ENCODE data around the gene PRPSAP2.
"Not testable (repeated sequence)": the region's sequence is repeated elsewhere in the genome, so short reads cannot be mapped to it uniquely, and the experiment has no call there.

PRPSAP2 gene

DNA sequence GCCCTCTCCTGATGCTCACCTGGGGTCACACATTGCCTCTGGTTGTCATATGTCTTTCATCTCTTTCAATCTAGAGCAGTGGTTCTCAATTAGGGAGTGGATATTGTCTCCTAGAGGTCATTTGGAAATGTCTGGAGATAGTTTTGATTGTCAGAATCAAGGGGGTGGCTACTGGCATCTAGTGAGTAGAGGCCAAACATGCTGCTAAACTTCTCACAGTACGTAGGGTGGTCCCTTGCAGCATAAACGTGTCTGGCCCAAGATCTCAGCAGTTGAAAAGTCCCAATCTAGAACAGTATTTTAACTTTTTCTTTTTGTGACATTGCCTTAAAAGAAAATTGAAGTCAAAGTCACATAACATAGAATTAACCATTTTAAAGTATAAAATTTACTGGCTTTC is 63.6 kb downstream of the PRPSAP2 start:
- Histone ChIP-seq H3K27me3 (ENCODE audit: control insufficient read depth, insufficient read depth, low read length) (no peaks in the 10 kb centered on the region), H3K4me1 (ENCODE audit: control insufficient read depth, insufficient read depth, low read length) (0 out of 2 replicates have a peak, but pooled peaks cover 3% of the 10 kb centered on the region), H3K9me3 (ENCODE audit: control insufficient read depth, insufficient read depth, low read length) (no peaks in the 10 kb centered on the region), H3K4me3 (ENCODE audit: low read depth, low read length) (no peak overlapping the region), H3K27ac (ENCODE audit: low read depth, low read length) (no peak overlapping the region), H3K36me3 (ENCODE audit: control insufficient read depth, insufficient read depth, low read length) (peaks cover 31% of the 10 kb centered on the region), H3K9ac (ENCODE audit: low read depth, low read length) (no peak overlapping the region)

DNA sequence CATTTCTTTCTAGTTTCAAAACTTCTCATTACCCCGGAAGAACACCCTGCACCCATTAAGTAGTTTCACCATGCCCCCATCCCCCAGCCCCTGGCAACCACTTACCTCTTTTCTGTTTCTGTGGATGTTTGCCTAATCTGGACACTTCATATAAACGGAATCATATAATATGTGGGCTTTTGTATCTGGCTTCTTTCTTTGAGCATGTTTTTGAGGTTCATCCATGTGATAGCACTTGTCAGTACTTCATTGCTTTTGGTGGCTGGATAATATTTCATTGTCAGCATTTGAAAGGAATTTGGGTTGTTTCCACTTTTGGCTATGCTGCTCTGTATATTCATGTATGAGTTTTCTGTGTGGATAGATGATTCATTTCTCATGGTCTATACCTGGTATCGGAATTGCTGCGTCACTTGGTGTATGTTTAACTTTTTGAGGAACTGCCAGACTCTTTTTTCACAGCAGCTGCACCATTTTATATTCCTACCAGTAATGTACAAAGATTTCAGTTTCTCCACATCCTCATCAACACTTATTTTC is 64.1 kb downstream of the PRPSAP2 start:
- Histone ChIP-seq H3K27ac (ENCODE audit: low read depth, low read length) (no peak overlapping the region), H3K4me3 (ENCODE audit: low read depth, low read length) (no peak overlapping the region), H3K9ac (ENCODE audit: low read depth, low read length) (no peak overlapping the region), H3K9me3 (ENCODE audit: control insufficient read depth, insufficient read depth, low read length) (no peaks in the 10 kb centered on the region), H3K4me1 (ENCODE audit: control insufficient read depth, insufficient read depth, low read length) (0 out of 2 replicates have a peak, but pooled peaks cover 3% of the 10 kb centered on the region), H3K27me3 (ENCODE audit: control insufficient read depth, insufficient read depth, low read length) (no peaks in the 10 kb centered on the region), H3K36me3 (ENCODE audit: control insufficient read depth, insufficient read depth, low read length) (peaks cover 30% of the 10 kb centered on the region)

DNA sequence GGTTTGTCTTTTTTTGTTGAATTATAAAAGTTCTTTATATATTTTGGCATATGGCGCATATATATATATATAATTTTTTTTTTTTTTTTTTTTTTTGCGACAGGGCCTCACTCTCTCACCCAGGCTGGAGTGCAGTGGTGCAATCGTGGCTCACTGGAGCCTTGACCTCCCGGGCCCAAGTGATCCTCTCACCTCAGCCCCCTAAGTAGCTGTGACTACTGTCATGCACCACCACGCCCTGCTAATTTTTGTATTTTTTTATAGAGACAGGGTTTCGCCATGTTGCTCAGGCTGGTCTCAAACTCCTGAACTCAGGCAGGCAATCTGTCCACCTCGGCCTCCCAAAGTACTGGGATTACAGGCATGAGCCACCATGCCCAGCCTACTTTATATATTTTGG is 64.7 kb downstream of the PRPSAP2 start:
- H3K4me3 ChIP-seq (ENCODE audit: low read depth, low read length); H3K4me1 ChIP-seq (ENCODE audit: control insufficient read depth, insufficient read depth, low read length); H3K27ac ChIP-seq (ENCODE audit: low read depth, low read length); H3K9ac ChIP-seq (ENCODE audit: low read depth, low read length); H3K27me3 ChIP-seq (ENCODE audit: control insufficient read depth, insufficient read depth, low read length); H3K9me3 ChIP-seq (ENCODE audit: control insufficient read depth, insufficient read depth, low read length): not testable (repeated sequence)
- H3K36me3 ChIP-seq (ENCODE audit: control insufficient read depth, insufficient read depth, low read length) = peaks cover 33% of the 10 kb centered on the region

DNA sequence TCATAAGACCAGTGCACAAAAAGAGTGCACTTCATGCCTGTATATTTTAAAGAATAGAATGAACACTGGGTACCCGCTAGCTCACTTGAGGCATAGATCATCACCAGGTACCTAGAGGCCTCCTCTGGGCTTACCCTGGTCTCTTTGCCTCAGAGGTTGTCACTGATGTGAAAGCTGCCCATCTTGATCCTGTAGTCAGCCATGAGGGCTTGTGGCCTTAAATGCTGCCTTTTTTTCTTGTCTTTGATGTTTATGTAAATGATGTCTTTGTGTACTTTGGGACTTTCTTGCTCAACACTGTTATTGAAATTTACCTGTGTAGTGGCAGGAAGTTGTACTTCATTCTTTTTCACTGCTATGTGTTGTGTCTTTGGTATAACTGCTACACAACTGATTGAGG is 67.3 kb downstream of the PRPSAP2 start:
- H3K9ac ChIP-seq (ENCODE audit: low read depth, low read length) = no peak overlapping the region
- 0 out of 2 replicates have a peak, but pooled peaks cover 3% of the 10 kb centered on the region for H3K4me1 ChIP-seq (ENCODE audit: control insufficient read depth, insufficient read depth, low read length)
- H3K4me3 ChIP-seq (ENCODE audit: low read depth, low read length) = no peak overlapping the region
- H3K27me3 ChIP-seq (ENCODE audit: control insufficient read depth, insufficient read depth, low read length) = no peaks in the 10 kb centered on the region
- H3K9me3 ChIP-seq (ENCODE audit: control insufficient read depth, insufficient read depth, low read length) = no peaks in the 10 kb centered on the region
- H3K36me3 ChIP-seq (ENCODE audit: control insufficient read depth, insufficient read depth, low read length) = peaks cover 40% of the 10 kb centered on the region
- no peak overlapping the region for H3K27ac ChIP-seq (ENCODE audit: low read depth, low read length)

DNA sequence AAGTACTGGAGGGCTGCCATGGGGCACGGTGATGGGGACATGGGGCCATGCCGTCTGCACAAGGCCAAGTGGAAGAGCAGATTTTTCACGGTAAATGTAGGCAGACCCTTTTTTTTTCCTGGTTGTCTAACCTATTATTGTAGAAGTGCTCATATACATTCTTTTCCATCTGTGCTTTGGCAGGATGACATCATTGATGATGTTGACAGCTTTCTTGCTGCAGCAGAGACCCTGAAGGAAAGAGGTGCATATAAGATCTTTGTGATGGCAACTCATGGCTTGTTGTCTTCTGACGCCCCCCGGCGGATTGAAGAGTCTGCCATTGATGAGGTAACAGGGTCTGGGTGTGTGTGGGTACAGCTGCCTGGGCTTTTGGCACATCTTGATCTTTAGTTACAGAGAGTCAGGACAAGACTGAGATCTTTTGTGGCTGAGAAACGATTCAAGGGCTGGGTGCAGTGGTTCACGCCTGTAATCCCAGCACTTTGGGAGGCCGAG is 70.7 kb downstream of the PRPSAP2 start:
- Histone ChIP-seq H3K4me1 (ENCODE audit: control insufficient read depth, insufficient read depth, low read length) (0 out of 2 replicates have a peak, but pooled peaks cover 3% of the 10 kb centered on the region), H3K36me3 (ENCODE audit: control insufficient read depth, insufficient read depth, low read length) (peaks cover 52% of the 10 kb centered on the region), H3K9ac (ENCODE audit: low read depth, low read length) (no peak overlapping the region), H3K27me3 (ENCODE audit: control insufficient read depth, insufficient read depth, low read length) (no peaks in the 10 kb centered on the region), H3K27ac (ENCODE audit: low read depth, low read length) (no peak overlapping the region), H3K4me3 (ENCODE audit: low read depth, low read length) (no peak overlapping the region), H3K9me3 (ENCODE audit: control insufficient read depth, insufficient read depth, low read length) (no peaks in the 10 kb centered on the region)

DNA sequence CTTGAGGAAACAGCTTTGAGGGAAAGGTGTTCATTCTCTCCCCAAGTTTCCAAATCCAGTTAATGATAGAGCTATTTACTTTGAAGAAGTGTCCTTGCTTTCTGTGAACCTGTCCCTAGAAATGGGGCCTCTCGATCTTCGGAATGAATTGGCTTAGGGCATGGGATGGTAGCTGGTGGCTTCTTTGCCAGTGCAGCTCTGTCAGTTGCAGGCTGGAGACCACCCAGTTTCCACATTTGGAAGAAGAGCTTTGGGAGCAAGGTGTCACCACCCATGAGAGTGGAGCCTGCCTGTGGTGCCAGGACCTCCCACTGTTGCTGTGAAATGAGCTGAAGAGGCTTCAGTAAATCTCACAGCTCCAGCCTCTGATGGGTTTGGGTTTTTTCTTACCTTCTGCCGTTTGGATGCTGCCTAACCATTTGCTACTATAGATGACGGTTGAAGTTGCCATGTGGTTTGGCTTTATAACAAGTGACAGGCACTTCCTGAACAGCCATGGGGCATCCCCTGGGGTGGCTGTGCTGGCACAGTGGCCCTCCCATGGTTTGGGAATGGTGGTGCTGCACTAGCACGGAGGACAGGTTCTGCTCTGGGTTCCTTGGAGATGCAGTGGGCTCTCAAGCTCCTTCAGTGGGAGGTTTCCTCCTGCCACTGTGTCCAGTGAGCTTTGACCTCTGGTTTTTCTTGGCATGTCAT is 74.6 kb downstream of the PRPSAP2 start:
- Histone ChIP-seq H3K9ac (ENCODE audit: low read depth, low read length) (no peak overlapping the region), H3K27ac (ENCODE audit: low read depth, low read length) (no peak overlapping the region), H3K36me3 (ENCODE audit: control insufficient read depth, insufficient read depth, low read length) (peaks cover 33% of the 10 kb centered on the region), H3K4me1 (ENCODE audit: control insufficient read depth, insufficient read depth, low read length) (no peaks in the 10 kb centered on the region), H3K4me3 (ENCODE audit: low read depth, low read length) (no peak overlapping the region), H3K27me3 (ENCODE audit: control insufficient read depth, insufficient read depth, low read length) (no peaks in the 10 kb centered on the region), H3K9me3 (ENCODE audit: control insufficient read depth, insufficient read depth, low read length) (no peaks in the 10 kb centered on the region)

DNA sequence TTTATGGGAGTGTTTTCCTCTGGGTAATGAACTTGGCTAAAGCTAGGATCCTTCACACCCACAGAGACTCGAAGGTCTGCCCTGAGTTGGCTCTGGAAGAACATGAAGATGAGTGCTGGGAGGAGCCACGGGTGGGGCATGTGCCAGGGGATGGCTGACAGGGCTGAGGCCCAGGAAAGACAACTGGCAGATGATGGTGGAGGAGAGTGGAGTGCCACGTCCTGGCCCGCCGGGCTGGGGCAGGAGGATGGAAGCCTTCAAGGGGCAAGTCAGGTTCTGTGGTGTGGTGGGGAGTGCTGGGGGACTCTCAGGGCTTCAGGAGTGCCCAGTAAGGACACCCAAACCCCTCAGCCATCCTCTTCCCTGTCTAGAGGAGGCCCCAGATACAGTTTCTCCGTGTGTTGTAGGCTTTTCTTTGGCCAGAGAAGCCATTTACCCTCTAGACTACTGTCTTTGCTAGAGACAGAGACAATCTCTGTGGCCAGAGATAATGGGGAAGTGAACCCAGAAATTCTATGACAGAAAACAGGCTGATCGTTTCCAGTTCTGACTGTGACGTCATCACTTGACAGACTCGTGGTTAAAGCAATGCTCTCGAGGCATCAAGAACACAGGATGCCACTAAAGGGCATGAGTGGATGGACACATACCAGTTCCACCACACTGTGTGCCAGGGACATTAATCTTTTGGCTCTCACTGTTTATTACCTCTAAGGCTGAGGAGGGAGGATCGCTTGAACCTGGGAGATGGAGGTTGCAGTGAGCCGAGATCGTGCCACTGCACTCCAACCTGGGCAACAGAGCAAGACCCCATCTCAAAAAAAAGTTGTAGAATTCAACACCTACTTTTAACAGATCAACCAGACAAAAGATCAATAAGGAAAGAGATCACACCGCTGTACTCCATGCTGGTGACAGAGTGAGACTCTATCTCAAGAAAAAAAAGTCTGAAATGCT is 75.4 kb downstream of the PRPSAP2 start:
- Histone ChIP-seq H3K27me3 (ENCODE audit: control insufficient read depth, insufficient read depth, low read length) (no peaks in the 10 kb centered on the region), H3K27ac (ENCODE audit: low read depth, low read length) (no peak overlapping the region), H3K36me3 (ENCODE audit: control insufficient read depth, insufficient read depth, low read length) (peaks cover 27% of the 10 kb centered on the region)

DNA sequence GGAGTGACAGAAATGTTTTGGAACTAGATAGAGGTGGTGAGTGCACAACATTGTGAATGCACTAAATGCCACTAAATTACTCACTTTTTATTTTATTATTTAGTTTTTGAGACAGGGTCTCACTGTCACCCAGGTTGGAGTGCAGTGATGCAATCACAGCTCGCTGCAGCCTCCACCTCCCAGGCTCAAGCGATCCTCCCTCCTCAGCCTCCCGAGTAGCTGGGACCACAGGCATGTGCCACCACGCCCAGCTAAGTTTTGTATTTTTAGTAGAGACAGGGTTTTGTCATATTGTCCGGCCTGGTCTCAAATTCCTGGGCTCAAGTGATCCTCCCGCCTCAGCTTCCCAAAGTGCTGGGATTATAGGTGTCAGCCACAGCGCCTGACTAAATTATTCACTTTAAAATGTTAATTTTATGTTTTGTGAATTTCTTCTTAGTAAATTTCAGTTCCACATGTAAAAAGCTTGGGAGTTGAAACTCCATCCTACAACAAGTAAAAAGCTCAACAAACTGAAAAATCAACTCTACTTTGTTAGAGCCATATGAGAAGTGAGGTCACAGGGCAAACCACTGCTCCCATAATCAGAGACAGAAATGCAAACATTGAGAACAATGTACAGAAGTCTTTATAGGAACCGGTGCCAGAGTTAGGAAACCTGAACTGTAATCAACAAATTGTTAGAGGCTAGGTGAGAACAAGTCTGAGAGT is 80.2 kb downstream of the PRPSAP2 start:
- Histone ChIP-seq H3K27me3 (ENCODE audit: control insufficient read depth, insufficient read depth, low read length) (no peaks in the 10 kb centered on the region), H3K9ac (ENCODE audit: low read depth, low read length) (no peak overlapping the region), H3K9me3 (ENCODE audit: control insufficient read depth, insufficient read depth, low read length) (no peaks in the 10 kb centered on the region), H3K27ac (ENCODE audit: low read depth, low read length) (no peak overlapping the region), H3K36me3 (ENCODE audit: control insufficient read depth, insufficient read depth, low read length) (no peaks in the 10 kb centered on the region), H3K4me3 (ENCODE audit: low read depth, low read length) (no peak overlapping the region), H3K4me1 (ENCODE audit: control insufficient read depth, insufficient read depth, low read length) (no peaks in the 10 kb centered on the region)

More for the DNA sequence above, 75.4 kb downstream of the PRPSAP2 start:
- H3K9ac ChIP-seq (ENCODE audit: low read depth, low read length) = no peak overlapping the region
- no peak overlapping the region for H3K4me3 ChIP-seq (ENCODE audit: low read depth, low read length)
- H3K4me1 ChIP-seq (ENCODE audit: control insufficient read depth, insufficient read depth, low read length) = no peaks in the 10 kb centered on the region
- H3K9me3 ChIP-seq (ENCODE audit: control insufficient read depth, insufficient read depth, low read length) = no peaks in the 10 kb centered on the region

DNA sequence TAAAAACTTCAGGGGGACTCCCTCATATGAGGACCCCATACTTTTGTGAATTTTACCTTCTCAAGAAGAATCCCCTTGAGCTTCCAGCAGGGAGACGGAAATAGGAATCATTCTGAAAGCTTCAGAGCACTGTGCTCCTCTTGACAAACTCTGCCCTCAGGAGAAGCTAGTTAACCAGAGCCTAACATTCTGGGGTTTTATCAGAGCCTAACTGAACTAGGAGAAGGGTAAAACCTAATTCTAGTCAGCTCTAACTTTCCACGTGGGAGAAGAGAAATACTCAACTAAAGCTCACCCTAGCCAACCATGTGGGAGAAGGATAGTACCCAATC is 80.7 kb downstream of the PRPSAP2 start:
- Histone ChIP-seq H3K9ac (ENCODE audit: low read depth, low read length) (no peak overlapping the region), H3K36me3 (ENCODE audit: control insufficient read depth, insufficient read depth, low read length) (no peaks in the 10 kb centered on the region), H3K27me3 (ENCODE audit: control insufficient read depth, insufficient read depth, low read length) (no peaks in the 10 kb centered on the region), H3K4me3 (ENCODE audit: low read depth, low read length) (no peak overlapping the region), H3K4me1 (ENCODE audit: control insufficient read depth, insufficient read depth, low read length) (no peaks in the 10 kb centered on the region), H3K9me3 (ENCODE audit: control insufficient read depth, insufficient read depth, low read length) (no peaks in the 10 kb centered on the region), H3K27ac (ENCODE audit: low read depth, low read length) (no peak overlapping the region)

DNA sequence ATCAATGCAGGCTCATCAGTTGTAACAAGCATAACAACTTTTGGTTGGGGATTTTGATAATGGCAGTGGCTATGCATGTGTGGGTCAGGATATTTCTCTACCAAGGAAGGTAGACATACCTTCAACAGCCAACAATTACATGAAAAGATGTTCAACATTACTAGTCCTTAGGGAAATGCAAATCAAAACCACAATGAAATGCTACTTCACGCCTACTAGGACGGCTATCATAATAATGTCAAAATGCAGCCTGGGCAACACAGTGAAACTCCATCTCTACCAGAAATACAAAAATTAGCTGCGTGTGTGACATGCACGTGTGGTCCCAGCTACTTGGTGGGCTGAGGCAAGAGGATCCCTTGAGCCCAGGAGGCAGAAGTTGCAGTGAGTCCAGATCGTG is 86.7 kb downstream of the PRPSAP2 start:
- no peak overlapping the region for H3K4me3 ChIP-seq (ENCODE audit: low read depth, low read length)
- no peaks in the 10 kb centered on the region for H3K9me3 ChIP-seq (ENCODE audit: control insufficient read depth, insufficient read depth, low read length)
- H3K9ac ChIP-seq (ENCODE audit: low read depth, low read length) = no peak overlapping the region
- no peaks in the 10 kb centered on the region for H3K27me3 ChIP-seq (ENCODE audit: control insufficient read depth, insufficient read depth, low read length)
- H3K27ac ChIP-seq (ENCODE audit: low read depth, low read length) = no peak overlapping the region
- H3K36me3 ChIP-seq (ENCODE audit: control insufficient read depth, insufficient read depth, low read length) = no peaks in the 10 kb centered on the region
- no peaks in the 10 kb centered on the region for H3K4me1 ChIP-seq (ENCODE audit: control insufficient read depth, insufficient read depth, low read length)

All from HUES48 (cell line).